AG09319 (cell line): ENCODE data around the gene INCENP.

Experiments used
- DNase-seq: peaks from one replicate; pipeline ENCODE4 v3.0.0-alpha.2; 2010; ENCODE audit warnings: low read depth; ENCODE audit errors: extremely low read depth
- TF ChIP-seq, protein P1 (sequence below): IDR thresholded peaks from 2 replicates; pipeline ENCODE4 v1.5.1; 2011; ENCODE audit warnings: low read depth, mild to moderate bottlenecking, inconsistent platforms, low read length, moderate library complexity

INCENP gene

DNA sequence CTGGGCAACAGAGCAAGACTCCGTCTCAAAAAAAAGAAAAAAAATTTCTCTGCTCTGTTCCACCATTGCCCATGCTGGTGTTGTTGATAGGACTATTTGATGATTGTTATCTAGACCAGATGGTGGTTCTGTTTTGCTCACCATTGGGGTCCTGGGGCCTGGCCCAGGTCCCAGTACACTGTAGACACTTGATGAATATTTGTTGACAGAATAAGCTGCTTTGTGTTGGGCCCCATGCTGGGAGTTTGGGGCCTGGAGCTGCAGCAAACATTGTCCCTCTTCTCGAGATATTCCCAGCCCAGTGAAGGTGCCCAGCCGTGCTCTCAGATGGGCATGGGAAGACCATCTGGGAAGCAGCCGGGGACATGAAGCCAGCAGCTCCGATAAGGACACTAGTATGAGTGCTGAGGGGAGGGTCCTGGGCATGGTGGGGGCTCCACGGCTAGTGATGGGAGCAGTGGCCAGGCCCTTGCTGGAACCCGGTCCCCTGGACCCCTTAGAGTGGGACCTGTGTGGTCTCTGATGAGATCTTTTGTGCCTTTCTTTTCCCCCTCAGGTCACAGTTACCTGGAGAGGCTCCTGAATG, 13.6 kb downstream of the INCENP start:
- TF ChIP-seq, protein P1, sequence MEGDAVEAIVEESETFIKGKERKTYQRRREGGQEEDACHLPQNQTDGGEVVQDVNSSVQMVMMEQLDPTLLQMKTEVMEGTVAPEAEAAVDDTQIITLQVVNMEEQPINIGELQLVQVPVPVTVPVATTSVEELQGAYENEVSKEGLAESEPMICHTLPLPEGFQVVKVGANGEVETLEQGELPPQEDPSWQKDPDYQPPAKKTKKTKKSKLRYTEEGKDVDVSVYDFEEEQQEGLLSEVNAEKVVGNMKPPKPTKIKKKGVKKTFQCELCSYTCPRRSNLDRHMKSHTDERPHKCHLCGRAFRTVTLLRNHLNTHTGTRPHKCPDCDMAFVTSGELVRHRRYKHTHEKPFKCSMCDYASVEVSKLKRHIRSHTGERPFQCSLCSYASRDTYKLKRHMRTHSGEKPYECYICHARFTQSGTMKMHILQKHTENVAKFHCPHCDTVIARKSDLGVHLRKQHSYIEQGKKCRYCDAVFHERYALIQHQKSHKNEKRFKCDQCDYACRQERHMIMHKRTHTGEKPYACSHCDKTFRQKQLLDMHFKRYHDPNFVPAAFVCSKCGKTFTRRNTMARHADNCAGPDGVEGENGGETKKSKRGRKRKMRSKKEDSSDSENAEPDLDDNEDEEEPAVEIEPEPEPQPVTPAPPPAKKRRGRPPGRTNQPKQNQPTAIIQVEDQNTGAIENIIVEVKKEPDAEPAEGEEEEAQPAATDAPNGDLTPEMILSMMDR: no peak
- DNase-seq: no peak

DNA sequence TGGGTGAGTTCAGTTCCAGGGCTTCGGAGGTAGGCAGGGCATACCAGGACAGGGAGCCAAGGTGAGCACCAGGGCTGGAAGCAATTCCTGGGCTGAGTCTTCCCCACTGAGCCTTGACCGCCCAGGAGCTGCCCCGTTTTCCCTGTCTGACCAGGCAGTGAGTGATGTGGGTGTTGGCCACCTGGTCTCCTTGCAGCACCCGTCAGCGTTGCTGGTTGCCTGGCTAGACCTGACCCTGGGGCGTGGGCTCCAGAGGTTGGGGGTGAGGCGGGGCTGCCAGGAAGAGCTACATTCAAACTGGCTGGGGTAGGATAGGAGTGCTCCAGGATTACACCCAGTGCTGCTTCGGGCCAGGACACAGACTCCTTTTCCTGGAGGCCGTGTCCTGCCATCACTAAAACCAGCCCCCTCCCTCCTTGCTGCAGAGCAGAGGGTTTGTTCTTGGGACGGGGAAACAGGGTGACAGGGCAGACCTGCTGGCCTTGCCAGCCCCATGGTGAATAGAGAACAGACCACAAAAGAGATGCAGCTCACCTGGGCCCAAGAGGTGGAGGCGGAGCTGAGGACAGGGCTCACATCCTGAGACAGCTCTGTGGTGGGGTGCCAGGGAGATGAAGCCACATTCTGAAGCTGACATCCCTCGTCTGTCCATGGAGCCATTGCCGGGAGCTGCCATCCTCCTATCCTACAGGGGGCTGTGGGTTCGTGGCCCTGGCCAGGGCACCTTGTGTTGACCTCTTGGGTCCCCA, 14.2 kb downstream of the INCENP start:
- no peak for DNase-seq
- TF ChIP-seq, protein P1: no peak

DNA sequence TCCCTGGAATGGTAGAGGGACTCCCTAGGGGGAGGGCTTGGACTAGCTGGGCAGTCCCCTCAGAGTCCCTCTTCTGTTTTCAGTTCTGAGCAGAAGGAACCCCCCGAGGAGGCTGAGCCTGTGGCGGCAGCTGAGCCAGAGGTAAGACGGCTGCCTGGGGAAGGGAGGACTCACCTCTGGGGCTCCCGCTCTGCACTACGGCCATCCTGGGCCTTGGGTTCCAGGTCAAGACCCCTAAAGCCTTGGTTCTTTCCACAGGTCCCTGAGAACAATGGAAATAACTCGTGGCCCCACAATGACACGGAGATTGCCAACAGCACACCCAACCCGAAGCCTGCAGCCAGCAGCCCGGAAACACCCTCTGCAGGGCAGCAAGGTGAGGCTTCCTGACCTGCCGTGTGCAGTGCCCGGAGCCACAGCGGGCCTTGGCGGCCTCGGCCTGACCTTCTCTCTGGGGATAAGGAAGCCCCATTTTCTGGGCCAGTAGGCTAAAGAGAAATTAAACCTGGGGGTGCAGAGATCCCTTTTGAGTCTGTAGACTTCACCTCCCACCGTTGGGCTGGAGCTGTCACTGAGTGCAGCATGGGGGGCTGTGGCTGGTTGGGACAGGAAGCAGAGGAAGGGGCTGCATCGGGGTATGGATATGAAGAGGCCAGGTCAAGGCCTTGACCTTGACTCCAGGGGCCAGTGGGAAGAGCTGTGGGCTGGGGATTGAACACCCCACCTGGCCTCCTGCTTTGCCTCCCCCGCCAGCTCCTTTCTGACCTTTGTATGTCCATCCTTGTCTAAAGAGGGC, 15.0 kb downstream of the INCENP start:
- TF ChIP-seq, protein P1: no peak
- DNase-seq: no peak

DNA sequence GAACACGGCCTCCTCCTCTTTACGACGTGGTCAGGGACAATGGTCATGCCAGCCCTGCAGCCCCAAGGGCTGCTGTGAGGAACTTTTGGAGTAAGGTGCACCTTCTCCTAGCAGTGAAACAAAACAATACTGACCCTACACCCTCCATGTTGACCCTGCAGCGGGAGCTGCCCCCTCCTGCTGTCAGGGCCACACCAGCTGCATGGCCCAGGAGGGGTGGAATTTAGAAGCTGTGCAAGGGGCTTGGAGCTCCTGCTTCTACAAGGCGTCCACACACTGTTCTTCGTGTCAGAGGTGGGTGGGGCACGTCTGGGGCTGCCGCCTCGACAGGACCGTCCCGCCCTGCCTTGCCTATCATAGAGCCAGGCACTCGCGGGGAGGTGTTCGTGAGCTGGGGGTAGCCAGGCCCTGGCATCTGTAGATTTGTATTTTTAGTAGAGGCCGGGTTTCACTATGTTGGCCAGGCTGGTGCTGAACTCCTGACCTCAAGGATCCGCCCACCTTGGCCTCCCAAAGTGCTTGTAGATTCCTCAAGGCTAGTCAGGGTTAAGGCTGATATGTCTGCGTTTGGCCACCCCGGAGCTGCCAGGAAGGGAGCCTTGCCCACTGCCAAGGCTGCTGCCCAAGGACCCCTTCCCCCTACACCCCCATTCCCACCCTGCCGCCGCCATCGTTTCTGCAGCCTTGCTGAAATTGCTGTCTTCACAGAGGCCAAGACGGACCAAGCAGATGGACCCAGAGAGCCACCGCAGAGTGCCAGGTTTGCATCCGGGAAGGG, 15.9 kb downstream of the INCENP start:
- TF ChIP-seq, protein P1: no peak
- DNase-seq: no peak

DNA sequence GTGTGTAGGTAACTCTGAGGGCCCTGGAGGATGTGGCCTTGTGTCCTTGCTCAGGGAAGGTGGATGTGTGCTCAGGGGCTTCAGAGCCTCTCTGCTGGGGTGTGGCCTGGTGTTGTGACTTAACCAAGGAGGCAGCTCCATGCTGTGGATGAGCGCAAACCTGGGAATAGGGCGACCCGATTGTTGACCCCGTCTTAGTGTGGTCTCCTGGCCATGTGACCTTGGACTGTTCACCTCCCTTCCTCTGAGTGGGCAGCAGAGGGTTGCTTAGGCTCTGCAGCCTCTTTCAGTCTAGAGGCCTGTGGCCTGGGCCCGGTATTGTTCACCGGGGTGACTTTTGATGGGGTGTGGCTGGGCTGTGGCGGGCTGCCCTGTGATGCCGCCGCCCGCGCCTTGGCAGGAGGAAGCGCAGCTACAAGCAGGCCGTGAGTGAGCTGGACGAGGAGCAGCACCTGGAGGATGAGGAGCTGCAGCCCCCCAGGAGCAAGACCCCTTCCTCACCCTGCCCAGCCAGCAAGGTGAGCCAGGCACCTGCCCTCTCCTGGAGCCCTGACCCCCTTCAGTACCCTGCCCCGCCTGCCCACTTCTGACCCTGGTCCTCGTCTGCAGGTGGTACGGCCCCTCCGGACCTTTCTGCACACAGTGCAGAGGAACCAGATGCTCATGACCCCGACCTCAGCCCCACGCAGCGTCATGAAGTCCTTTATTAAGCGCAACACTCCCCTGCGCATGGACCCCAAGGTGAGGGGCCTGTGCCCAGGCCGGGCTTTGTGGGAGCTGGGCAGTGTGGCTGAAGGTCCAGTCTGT, 16.7 kb downstream of the INCENP start:
- TF ChIP-seq, protein P1: no peak
- no peak for DNase-seq

DNA sequence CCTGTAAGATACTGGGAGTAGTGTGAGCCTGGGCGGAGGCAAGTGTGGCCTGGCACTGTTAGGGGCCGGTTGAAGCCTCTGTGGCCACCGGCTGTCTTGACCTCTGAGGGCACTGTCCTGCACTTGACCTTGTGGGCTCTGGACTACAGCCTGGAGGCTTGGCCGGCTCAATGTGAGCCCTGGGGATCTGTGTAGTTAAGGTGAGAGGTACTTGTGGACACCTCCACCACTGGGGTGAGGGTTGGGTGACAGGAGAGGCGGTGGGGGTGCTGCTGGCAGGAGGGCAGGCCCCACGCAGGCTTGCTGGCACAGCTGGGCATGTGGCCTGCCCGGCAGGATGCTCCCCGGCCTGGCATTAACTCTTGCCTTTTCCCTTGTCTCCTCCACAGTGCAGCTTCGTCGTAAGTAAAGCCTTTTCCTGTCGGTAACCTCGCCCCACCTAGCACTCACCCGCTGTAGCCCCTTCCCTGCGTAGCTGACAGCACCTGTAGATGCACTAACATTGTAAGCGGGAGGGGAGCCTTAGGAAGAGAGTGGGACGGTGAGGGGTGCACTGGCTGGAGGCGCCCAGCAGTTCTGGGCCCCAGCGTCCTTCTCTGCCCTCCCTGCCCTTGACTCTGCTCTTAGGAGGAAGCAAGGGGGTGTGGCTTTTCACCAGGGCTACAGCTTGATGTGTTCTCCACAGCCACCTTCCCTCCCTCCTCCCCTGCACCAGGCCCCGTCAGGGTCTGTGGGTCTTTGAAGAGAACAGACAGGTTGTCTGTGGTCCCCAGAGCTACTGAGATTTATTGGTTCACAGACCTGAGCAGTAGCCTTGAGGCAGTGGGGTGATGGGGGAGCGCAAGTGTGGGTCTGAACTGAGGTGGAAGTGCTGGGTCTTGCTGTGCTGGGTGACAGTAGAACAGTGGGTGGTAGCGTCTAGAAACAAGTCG, 17.6 kb downstream of the INCENP start:
- TF ChIP-seq, protein P1: no peak
- DNase-seq: no peak
